ENCODE measurements around the gene FAIM2. TPM values are rescaled to one million over a fixed set of nuclear protein-coding genes. Genes with fewer than 3 reads are reported as not detected.

FAIM2 gene
- total RNA-seq: 1 to 10 TPM; 2.8 TPM

DNA sequence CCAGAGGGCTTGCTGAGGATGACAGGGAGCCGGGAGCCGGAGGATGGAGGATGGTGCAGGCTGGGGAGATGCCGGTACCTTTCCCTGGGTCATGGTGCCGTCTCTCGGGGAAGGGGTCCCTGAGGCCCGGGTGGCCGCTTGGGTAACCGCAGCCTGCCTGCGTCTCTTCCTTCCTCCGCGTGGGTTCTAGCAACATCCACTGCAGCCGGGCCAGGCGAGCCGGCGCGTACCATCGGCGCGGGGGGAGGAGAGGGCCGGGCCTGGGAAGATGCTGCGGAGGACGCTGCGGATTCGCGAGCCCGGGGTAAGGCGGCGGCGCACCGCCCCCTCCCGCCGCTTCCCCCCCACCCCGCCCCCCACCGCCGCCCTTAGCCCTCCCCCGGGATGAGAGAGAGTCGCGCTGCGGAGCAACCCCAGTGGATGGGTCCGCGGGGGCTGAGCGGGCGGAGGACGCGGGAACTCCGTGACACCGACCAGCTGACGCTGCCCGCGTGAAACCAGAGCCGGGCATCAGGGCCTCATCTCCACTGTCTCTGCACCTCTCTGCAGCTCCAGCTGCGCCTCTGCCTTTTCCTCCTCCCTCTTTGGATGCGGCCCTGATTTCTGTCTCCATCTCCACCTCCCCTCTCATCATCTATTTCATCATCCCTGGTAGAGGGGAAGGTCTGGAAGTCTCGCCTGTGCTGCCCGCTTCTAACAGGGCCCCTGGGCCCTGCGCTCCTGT is at the start of gene FAIM2:
Gene FAIM2 (minus strand): TSS at position 201 of the 724 bp plus-strand sequence. CDS start 108 bp downstream, at position 93.
- no peak for DNase-seq (ENCODE audit: low spot score)
- H3K9me3 ChIP-seq: no peaks in the 10 kb centered on the region
- TF ChIP-seq, protein P1, sequence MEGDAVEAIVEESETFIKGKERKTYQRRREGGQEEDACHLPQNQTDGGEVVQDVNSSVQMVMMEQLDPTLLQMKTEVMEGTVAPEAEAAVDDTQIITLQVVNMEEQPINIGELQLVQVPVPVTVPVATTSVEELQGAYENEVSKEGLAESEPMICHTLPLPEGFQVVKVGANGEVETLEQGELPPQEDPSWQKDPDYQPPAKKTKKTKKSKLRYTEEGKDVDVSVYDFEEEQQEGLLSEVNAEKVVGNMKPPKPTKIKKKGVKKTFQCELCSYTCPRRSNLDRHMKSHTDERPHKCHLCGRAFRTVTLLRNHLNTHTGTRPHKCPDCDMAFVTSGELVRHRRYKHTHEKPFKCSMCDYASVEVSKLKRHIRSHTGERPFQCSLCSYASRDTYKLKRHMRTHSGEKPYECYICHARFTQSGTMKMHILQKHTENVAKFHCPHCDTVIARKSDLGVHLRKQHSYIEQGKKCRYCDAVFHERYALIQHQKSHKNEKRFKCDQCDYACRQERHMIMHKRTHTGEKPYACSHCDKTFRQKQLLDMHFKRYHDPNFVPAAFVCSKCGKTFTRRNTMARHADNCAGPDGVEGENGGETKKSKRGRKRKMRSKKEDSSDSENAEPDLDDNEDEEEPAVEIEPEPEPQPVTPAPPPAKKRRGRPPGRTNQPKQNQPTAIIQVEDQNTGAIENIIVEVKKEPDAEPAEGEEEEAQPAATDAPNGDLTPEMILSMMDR (IDR thresholded peaks at IDR 0.05): no peak
- no peaks in the 10 kb centered on the region for H3K27me3 ChIP-seq (replicated peaks; ENCODE audit: insufficient read depth)
- peak within 1 kb of the TSS; percentile 53 for H3K4me3 ChIP-seq
- no peaks in the 10 kb centered on the region for H3K36me3 ChIP-seq
- no peak within 1 kb of the TSS for H3K27ac ChIP-seq
- no peak for ATAC-seq (ENCODE audit: insufficient number of reproducible peaks, low FRiP score, low read depth)
- H3K4me1 ChIP-seq (ENCODE audit: control insufficient read depth in 1 of 2, low read depth in 2 of 2): no peaks in the 10 kb centered on the region

DNA sequence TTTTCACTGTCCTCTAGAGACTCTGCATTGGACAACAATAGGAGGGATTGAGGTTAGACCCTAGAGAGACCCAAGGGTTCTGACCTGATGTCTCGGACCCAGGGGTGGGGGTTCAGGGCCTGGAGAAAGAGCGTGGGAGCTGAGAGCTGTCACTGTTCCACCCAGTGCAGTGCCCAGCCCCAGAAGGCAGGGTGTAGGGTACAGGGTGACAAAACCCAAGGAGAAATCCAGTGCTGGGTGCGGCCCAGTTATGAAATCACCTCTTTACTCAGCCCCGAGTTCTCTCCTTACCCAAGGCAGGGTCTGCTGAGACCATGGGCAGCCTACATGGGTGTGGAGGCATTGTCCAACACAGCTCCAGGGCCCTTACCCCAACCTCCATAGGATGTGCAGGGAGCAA is 49.5 kb upstream of the FAIM2 start:
- TF ChIP-seq, protein P1 (IDR thresholded peaks at IDR 0.05): no peak
- no peak for ATAC-seq (ENCODE audit: insufficient number of reproducible peaks, low FRiP score, low read depth)
- H3K9me3 ChIP-seq: no peaks in the 10 kb centered on the region
- H3K27ac ChIP-seq: no peak overlapping the region
- no peak overlapping the region for H3K4me3 ChIP-seq
- H3K36me3 ChIP-seq: no peaks in the 10 kb centered on the region
- no peaks in the 10 kb centered on the region for H3K4me1 ChIP-seq (ENCODE audit: control insufficient read depth in 1 of 2, low read depth in 2 of 2)
- H3K27me3 ChIP-seq (replicated peaks; ENCODE audit: insufficient read depth): no peaks in the 10 kb centered on the region
- no peak for DNase-seq (ENCODE audit: low spot score)

DNA sequence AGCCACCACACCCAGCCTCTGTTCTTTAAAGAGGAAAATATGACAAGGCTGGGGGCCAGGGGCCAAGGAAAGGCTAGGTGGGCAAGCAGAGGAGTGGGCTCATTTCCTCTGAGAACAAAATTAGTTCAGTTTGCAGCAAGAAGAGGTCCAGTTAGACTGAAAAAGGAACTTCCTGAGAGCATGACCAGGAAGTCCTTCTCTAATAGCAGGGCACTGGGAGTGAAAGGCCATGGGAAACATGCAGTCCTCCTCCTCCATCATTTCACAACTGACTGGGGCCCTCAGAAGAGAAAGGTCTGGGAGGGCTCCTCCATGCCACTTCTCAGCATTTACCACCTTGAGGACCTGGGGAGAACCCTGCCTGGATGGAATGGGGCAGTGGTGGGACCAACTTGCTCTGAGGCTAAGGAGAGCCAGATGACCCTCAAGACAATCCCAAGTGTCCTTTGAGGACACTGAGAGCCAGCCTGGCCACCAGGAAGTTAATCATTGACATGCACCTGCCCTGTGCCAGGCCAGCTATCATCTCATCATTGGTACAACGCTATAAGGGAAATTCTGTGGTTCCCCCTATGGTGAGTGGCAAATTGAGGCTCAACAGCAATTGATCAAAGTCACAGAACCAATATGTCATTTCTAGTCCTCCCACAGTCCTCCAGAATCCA is 48.8 kb upstream of the FAIM2 start:
- ATAC-seq (ENCODE audit: insufficient number of reproducible peaks, low FRiP score, low read depth): no peak
- TF ChIP-seq, protein P1 (IDR thresholded peaks at IDR 0.05): no peak
- no peak overlapping the region for H3K27ac ChIP-seq
- no peaks in the 10 kb centered on the region for H3K27me3 ChIP-seq (replicated peaks; ENCODE audit: insufficient read depth)
- H3K36me3 ChIP-seq: no peaks in the 10 kb centered on the region
- H3K9me3 ChIP-seq: no peaks in the 10 kb centered on the region
- H3K4me3 ChIP-seq: no peak overlapping the region
- DNase-seq (ENCODE audit: low spot score): no peak
- no peaks in the 10 kb centered on the region for H3K4me1 ChIP-seq (ENCODE audit: control insufficient read depth in 1 of 2, low read depth in 2 of 2)

DNA sequence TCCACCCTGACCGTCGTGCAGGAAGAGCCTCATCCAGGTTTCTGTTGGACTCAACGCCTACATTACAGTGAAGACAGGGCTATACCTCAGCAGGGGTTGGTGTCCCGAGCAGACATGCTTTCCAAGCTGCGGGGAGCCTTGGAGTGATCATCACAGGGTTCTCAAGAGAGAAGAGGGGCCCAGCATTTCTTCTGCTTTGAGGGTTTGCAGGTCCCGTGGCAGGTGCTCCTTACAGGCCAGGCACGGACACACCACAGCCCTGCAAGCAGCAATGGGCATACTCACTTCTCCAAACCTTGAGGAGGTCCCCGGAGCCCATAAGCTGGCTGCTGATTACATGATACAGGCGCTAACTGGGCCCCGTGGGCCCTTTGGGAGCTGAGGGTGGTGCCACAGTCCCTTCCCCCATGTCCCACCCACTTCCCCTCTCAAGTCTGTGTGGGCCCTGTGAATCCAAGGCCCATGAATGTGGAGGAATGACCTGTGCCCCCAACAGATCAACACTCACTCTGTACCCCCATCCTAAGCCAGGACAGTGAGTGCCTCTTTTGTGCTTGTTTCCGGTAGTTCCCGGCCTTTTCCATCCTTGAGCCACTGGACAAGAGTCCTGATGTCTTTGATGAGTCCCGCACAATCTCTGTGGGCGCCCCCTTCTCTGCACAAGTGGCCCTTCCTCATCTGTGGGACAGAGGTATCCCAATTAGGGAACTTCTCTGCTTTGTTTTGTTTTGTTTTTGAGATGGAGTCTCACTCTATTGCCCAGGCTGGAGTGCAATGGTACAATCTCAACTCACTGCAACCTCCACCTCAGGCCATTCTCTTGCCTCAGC is 47.9 kb upstream of the FAIM2 start:
- TF ChIP-seq, protein P1 (IDR thresholded peaks at IDR 0.05): no peak
- no peaks in the 10 kb centered on the region for H3K27me3 ChIP-seq (replicated peaks; ENCODE audit: insufficient read depth)
- no peaks in the 10 kb centered on the region for H3K9me3 ChIP-seq

More for the DNA sequence above, 47.9 kb upstream of the FAIM2 start:
- Histone ChIP-seq H3K4me3 (no peak overlapping the region), H3K36me3 (no peaks in the 10 kb centered on the region), H3K4me1 (ENCODE audit: control insufficient read depth in 1 of 2, low read depth in 2 of 2) (no peaks in the 10 kb centered on the region), H3K27ac (no peak overlapping the region)
- no peak for DNase-seq (ENCODE audit: low spot score)
- no peak for ATAC-seq (ENCODE audit: insufficient number of reproducible peaks, low FRiP score, low read depth)

All from thoracic aorta (tissue), 2 donors.